Lower lobe of right lung (tissue), 2 donors: ENCODE results near the gene CYP2C9. TPM values are rescaled to one million over a fixed set of nuclear protein-coding genes. Genes with fewer than 3 reads are reported as not detected.

Experiments used
- ATAC-seq, 2 donors: fragments of 200-7000 bp; cut with Tn5 transposase; one replicate each; pipeline ENCODE4 v1.9.1; 2020 to 2022; ENCODE audit warnings: mild to moderate bottlenecking in 2 of 2, moderate library complexity in 2 of 2
- DNase-seq: peaks from one replicate; pipeline ENCODE4 v3.0.0-alpha.2; 2020
- H3K27ac ChIP-seq: fragments of 200-600 bp; one replicate; pipeline ENCODE4 v1.8.0; 2022
- H3K27me3 ChIP-seq: fragments of 200-600 bp; one replicate; pipeline ENCODE4 v1.8.0; 2022; ENCODE audit warnings: low read depth
- H3K36me3 ChIP-seq: fragments of 200-600 bp; one replicate; pipeline ENCODE4 v1.8.0; 2022; ENCODE audit warnings: mild to moderate bottlenecking
- H3K4me1 ChIP-seq: fragments of 200-600 bp; one replicate; pipeline ENCODE4 v1.8.0; 2022
- H3K4me3 ChIP-seq: fragments of 200-600 bp; one replicate; pipeline ENCODE4 v1.8.0; 2022; ENCODE audit warnings: mild to moderate bottlenecking
- H3K9me3 ChIP-seq: fragments of 200-600 bp; one replicate; pipeline ENCODE4 v1.8.0; 2022
- CTCF ChIP-seq: fragments of 200-600 bp; IDR thresholded peaks from one replicate; pipeline ENCODE4 v1.8.0; 2022; ENCODE audit warnings: antibody characterized with exemption, mild to moderate bottlenecking
- intact Hi-C: fragments of 100-400 bp; cut with DNase I; formaldehyde crosslinking; loops from one replicate; pipeline ENCODE4 v1.11.0; 2022
- total RNA-seq: library from RNA; stranded (reverse); fragmentation: NEBNext Ultra II Directional; extraction: Animal tissue kit (Norgen Biotek cat#: 25700); gene quantifications from one replicate; pipeline ENCODE4 v1.2.1, GENCODE V29; 2021
- donor health status: DM: no; HTN: yes; CAD: no; lungs with severe emphysema.

CYP2C9 gene
- total RNA-seq, 1 donor from 2014 or later, result 0.38 TPM

GRCh38 chr10:95034401-95034800, 95.9 kb downstream of the CYP2C9 start:
- no peak overlapping the region for H3K27ac ChIP-seq
- intact Hi-C loops, result no loop called here
- ATAC-seq, result no peak

GRCh38 chr10:95035332-95036295, 97.2 kb downstream of the CYP2C9 start:
- intact Hi-C loops, result no loop called here
- Histone ChIP-seq H3K4me1 (no peaks in the 10 kb centered on the region), H3K4me3 (no peak overlapping the region), H3K36me3 (no peaks in the 10 kb centered on the region), H3K9me3 (no peaks in the 10 kb centered on the region), H3K27me3 (no peaks in the 10 kb centered on the region), H3K27ac (no peak overlapping the region)
- DNase-seq (no peak), ATAC-seq (peak; percentile 57 to 83)
- no peak for TF ChIP-seq CTCF

More at GRCh38 chr10:95034401-95034800, 95.9 kb downstream of the CYP2C9 start:
- TF ChIP-seq CTCF, result no peak
- H3K9me3 ChIP-seq, result no peaks in the 10 kb centered on the region
- H3K36me3 ChIP-seq, result no peaks in the 10 kb centered on the region
- no peak overlapping the region for H3K4me3 ChIP-seq
- DNase-seq, result no peak
- no peaks in the 10 kb centered on the region for H3K27me3 ChIP-seq
- no peaks in the 10 kb centered on the region for H3K4me1 ChIP-seq

GRCh38 chr10:95039281-95039680, 100.8 kb downstream of the CYP2C9 start:
- no peak for TF ChIP-seq CTCF
- Histone ChIP-seq H3K27ac (no peak overlapping the region), H3K4me1 (no peaks in the 10 kb centered on the region), H3K27me3 (no peaks in the 10 kb centered on the region), H3K4me3 (no peak overlapping the region), H3K9me3 (no peaks in the 10 kb centered on the region), H3K36me3 (no peaks in the 10 kb centered on the region)
- intact Hi-C loops, result no loop called here
- no peak for ATAC-seq
- no peak for DNase-seq

Other genes with a start within 250 kb of the CYP2C9 start
- gene CYP2C19, start 176.0 kb upstream of the CYP2C9 start, total RNA-seq, result not detected
- gene CYP2C8, start 130.8 kb downstream of the CYP2C9 start, total RNA-seq, result 0.92 TPM